ENCODE measurements around the gene PROM1.

The PROM1 gene, protein sequence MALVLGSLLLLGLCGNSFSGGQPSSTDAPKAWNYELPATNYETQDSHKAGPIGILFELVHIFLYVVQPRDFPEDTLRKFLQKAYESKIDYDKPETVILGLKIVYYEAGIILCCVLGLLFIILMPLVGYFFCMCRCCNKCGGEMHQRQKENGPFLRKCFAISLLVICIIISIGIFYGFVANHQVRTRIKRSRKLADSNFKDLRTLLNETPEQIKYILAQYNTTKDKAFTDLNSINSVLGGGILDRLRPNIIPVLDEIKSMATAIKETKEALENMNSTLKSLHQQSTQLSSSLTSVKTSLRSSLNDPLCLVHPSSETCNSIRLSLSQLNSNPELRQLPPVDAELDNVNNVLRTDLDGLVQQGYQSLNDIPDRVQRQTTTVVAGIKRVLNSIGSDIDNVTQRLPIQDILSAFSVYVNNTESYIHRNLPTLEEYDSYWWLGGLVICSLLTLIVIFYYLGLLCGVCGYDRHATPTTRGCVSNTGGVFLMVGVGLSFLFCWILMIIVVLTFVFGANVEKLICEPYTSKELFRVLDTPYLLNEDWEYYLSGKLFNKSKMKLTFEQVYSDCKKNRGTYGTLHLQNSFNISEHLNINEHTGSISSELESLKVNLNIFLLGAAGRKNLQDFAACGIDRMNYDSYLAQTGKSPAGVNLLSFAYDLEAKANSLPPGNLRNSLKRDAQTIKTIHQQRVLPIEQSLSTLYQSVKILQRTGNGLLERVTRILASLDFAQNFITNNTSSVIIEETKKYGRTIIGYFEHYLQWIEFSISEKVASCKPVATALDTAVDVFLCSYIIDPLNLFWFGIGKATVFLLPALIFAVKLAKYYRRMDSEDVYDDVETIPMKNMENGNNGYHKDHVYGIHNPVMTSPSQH

DNA sequence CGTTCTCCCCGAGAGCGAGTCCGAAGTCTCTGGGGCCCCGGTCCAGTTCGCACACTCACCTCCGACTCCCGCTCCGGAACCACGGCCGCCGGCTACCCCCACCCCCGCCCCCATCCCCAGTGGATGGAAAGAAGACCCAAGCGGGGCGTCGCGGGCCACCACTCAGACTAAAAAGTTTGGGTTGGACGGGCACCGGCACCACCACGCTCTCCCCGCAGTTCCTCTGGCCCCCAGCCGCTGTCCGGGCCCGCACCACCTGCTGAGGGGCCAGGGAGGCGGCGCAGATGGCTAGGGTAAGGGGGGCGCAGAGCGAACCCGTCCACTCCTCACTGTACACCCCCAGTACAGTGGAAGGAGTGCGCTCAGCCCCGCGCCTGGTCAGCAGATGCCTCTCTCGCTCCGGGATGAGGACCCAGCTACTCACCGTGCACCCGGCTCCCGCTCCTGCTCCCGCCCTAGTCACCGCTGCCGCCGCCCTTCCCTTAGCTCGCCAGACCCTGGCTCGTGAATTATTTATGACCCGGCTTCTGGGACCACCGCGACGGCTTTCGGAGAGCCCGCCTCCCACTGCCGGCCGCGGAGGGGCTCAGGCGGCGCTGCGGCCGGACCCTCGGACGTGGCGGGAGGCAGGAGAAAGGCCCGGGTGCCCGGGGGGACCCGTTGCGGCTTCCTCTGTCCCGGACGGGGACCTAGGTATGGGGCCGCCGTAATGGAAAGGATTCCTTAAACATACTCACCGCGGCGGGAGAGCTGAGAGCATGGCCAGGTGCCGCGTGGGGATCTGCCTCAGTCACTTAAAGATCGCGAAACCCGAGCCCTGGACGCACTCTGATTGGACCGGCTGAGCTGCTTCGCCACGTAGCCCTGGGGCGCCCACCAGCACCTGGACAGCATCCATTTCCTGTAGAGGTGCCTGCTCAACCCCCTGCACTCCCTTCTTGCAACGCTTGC is at the start of gene PROM1:
PROM1 (minus strand) TSS at position 783 of the 951 bp plus-strand sequence. CDS start 8,117 bp downstream, outside the sequence.
- no peak for DNase-seq

DNA sequence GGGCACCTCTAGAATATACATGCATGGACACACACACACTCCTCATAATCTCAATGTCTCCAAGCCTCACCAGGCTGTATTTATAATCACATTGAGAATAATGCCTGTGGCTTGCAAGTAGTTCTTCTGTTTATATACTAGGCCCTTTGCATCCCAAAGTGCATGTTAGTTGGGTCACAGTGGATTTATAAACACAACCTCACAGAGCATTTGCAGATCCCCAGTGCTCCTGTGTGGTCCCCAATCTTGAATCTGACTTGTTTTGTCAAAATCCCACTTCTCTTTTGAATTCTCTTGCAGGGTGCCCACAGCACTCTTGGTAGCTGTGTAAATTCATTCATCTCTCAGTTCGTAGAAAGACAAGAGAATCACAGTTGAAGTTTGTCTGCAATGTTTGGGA is 49.6 kb upstream of the PROM1 start:
- DNase-seq = no peak

DNA sequence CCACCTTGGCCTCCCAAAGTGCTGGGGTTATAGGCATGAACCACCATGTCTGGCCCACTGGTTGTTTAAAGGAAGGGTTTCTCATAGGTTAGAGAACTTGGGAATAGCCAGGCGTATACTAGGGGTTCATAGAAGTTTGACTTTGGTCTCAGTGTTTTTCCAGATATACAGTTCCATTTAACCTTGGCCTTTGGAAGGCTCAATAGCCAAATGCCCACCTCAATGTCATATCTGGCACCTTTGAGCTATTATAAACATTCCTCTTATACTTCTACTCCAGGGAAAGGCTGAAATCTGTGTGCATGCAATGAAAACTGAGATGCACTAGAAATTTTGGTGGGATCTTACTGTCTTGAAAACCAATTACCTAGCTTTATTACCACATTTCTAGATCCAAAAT is 47.5 kb upstream of the PROM1 start:
- DNase-seq = no peak

DNA sequence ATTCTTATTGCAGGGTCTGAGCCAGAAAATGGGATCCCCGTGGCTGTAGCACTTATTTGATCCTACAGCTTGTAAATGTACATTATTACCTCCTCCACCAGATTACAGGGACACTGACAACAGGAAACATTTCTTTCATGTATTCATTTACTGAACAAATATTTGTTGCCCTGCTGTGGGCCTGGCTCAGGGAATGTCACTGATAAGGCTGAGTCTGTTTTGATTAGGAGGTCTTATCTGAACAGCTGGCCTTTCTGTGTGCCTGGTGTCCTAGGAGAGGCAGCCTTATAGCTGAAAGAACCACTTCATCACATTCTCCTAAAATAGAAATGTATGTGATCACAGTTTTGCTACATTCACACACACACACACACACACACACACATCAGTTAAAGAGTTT is 45.5 kb upstream of the PROM1 start:
- DNase-seq = no peak

DNA sequence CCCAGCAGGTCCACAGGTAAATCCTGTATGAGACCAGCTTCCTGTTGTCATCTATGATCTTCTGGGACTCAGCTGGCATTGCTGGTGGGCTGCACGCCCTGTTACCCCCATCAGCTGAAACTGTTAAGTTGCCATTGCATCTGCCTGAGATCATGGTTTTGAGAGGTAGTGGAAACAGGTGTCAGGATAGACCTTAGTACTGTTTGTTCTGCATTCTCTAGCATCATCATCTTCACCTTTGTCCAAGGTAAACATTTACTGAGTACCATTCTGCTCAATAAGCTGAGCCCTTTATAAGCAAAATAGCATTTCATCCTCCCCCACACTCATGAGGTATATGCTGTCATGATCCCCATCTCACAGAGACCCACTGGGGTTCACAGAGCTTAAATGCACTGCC is 42.9 kb upstream of the PROM1 start:
- DNase-seq = no peak

DNA sequence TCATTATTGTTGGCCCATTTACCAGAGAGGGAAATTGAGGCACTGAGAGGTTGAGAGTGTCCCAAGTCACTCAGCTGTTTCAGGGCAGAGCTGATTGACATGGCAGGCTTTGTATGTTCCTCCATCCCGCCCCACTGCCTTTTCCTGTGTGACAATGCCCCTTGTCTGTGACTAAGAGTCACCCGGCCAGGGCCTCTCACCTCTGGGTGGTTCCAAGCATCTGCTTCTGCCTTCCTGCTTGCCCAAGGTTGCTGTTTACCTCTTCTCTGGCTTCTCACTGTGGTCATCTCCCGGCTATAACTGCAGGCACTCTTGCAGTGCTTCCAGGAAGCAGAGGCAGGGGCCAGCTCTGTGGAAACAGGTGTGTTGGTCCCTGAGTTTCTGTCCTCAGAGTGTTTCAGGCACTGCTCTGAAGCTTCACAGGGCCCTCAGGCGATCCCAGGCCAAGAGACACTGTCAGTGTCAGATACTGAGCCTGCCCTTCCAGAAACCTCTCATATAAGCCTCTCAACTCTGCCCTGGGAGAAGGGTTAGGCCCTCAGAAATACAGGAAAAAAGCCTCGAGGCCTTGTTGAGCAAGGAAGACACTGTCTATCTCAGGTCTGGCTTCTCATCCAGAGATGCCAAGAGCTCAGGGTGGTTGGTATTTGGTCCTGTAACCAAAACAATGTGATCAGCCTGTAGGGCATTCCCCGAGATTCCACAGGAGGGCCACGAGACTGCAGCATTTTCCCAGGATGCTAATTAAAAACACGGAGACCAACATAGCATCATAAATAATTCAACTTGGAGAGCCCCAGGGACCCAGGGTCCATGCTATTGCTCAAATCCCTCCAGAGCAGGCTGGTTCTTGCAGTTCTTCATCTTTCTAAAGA is 42.0 kb upstream of the PROM1 start:
- no peak for DNase-seq

DNA sequence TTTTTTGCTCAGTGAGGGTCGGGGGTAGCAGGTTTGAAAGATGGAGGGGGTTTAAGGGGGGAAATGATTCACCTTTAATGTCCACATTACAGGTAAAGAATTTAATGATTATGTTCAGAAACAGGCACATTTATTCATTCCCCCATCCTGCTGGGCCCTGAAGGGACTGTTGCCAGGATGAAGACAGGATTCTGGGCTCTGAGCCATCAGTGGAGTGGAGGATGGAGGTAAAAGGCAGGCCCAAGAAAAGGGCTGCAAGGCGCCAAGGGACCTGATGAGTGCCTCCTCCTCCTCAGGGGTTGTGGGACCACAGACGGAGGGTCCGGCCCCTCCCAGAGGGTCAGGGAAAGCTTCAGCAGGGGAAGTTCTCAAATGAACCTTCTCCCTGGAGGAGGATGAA is 40.4 kb upstream of the PROM1 start:
- DNase-seq = no peak

DNA sequence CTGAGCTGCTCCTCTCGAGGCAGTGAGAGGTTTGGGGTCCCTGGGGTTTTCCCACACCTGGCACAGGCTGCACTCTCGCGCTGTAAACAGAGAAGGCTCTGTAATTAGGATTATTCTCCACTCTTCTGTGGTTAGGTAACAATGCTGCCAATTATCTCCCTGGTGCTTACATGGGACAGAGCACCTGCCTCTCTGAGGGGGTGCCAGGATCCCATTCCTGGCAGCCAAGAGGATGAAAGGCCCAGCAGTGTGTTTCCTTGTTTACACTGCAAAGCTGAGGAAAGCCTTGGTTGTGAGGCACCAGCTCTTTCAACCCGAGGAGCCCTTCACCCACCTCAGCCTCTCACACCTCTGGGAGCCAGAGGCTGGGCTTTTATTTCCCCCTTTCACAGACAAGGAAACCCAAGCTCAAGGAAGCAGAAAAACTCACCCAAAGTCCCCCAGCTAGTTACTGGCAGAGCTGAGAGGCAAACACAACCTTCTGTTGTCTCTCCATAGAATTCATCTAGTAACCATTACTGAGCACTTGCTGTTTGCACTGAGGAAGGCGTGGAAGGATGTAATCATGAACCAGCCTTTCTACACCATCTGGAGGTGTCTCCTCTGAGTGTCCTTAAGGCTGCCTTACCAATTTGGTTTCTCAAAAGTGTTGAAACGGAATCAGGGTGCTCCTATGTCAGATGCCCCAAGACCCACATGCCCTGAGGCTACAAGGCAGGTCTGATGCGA is 39.7 kb upstream of the PROM1 start:
- DNase-seq = no peak

DNA sequence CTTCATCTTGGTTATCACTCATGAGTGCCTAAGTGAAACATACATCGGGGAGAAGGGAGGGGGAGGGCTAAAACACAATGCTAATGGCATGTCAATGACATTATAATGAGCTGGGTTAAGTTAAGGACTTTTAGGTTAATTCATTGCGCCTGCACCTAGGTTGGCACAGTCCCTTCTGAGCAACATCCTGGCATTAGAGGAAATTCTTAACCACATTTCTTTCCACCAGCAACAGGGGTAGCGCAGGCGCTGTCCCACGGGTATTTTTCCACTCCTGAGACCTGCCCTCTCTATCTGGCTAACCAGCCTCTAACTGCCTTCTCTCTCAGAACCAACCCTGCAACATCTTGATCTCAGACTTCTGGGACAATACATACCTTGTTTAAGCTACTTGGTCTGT is 39.0 kb upstream of the PROM1 start:
- no peak for DNase-seq

DNA sequence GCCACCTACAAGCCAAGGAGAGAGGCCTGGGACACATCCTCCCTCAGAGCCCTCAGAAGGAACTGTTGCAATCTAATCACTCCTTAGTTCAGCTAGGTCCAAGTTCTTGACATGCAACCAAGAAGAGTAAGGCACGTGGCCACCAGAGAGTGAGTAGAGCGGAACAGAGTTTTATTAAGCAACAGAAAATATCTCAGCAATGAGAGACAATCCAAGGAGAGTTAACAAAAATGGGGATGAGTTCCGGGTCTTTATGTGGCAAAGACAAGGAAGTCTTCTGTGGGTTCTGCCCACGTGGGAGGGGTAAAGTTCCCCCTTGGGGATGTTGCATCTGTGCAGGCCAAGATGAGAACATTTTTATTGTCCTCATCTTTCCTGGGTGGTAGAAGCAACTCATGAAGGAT is 38.5 kb upstream of the PROM1 start:
- DNase-seq = no peak

DNA sequence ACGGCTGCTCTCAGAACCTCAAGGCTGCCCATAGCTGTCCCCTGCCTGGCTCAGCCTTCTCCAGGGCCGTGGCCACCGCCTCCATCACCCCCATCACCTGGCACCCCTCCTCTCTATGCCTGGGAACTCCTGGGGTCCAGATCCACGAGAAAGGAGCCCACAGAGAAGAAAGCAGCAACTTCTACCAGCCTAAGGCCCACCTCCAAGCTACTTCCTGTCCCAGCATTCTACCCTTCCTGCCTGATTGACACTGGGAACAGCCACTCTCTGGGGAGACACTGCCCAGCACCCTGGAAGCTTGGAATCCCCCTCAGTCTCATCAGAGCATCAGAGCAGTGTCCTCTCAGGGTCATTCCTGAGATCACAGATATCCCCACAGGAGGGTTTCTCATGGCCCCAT is 36.9 kb upstream of the PROM1 start:
- no peak for DNase-seq

DNA sequence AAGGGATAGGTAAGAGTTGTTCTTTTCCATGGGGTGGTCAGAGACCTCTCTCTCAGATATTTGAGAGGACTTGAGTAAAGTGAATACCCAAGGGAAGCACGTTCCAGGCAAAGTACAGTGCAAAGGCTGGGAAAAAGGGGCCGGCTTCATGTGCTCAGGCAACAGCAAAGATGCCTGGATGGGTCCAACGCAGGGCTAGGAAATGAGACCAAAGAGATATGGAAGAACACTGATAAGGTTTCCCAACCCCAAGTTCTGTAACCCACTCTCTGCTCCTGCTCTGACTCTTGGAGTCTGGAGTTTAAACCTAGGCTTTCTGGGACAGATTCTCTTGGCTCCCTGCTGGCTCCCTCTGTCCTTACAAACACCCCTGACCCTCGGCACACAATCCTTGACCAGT is 36.2 kb upstream of the PROM1 start:
- no peak for DNase-seq

DNA sequence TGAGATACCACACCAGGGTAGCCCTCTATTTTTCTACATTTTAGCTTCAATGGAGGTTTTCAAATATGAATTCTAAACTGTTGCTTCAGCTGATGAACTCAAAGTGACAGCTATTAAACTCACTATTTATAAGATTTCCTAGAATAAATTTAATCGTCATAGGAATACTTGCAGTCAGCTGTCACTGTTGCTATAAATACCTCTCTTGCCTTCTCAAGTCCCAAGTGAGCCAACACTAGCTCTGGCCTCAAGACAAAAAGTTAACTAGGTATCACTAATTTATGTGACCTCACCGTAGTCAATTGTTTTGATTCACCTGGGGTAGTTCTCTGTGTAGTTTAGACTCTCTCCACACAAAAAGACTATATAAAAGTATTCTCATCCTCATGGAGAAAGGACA is 34.3 kb upstream of the PROM1 start:
- no peak for DNase-seq

DNA sequence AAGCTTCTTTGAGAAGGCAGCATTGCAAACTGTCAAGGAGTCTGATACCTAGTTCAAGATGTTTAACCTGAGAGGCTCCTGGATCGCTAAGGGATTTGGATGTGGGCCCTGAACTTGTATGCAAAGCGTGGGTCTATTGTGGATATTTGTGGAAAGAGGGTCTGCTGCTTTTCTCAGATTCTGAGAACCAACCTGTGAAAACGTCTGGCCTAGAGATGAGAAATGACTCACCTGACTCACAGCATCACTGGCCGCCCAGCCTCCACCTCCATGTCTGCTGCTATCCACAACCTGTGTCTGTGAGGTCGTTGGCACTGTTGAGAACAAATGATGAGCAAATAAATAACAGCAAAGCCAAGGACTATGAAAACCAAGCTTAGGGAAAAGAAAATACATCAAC is 33.3 kb upstream of the PROM1 start:
- DNase-seq = no peak

DNA sequence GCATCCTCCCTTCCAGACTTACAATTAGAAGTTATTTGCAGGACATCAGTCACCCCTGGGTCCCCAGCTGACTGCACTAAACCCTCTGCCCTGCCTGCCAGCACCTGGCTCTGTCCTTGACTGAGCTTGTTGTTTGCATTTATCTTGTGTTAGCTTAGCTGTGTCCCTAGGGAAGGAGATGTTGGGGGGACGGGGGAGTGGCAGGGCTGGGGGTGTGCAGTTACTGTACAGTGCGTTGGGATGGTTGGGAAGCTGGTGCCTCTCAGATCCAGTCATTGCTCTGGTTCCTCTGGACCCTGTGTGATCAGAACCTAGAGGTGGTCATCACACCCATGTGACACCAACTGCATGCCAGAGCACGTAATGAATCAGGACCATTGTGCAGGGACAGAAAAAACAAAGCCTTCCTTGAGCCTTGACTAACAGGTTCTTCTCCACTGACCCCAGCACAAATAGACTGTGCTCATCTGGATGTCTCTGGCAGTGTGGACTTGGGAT is 32.7 kb upstream of the PROM1 start:
- no peak for DNase-seq

DNA sequence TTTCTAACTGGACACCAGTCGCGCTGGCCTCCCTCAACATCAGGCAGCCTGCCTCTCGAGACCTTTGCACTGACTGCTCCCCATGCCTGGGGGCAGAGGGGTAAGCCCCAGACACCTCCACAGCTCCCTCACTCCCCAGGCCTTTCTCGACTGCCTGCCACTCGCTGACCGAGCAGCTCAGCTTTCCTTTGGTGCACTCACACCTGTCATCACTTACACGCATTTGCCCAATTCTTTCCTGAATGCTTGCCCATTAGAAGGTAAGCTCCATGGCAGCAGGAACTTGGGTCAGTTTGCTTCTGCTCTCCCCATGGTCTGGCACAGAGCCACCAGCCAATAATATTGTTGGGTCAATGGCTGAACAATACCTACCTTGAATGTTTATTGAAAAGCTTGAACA is 32.2 kb upstream of the PROM1 start:
- DNase-seq = no peak

DNA sequence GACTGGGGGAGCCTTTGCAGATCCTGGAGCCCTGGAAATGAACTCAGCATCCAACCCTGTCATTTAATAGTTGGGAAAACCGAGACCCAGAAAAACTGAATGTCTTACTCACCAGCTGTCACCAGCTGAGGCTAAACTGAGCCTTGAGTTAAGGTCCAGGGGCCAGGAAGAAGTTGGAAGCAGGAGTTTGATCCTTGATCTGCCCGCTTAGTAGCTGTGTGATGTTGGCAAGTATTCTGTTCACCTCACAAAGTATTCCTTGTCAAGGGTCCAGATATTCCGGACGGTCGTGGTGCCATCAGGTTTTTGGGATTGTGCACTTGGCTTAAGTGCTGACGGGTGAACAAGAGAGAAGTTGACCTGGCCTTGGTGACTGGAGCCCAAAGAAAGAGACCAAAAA is 30.7 kb upstream of the PROM1 start:
- DNase-seq = no peak

DNA sequence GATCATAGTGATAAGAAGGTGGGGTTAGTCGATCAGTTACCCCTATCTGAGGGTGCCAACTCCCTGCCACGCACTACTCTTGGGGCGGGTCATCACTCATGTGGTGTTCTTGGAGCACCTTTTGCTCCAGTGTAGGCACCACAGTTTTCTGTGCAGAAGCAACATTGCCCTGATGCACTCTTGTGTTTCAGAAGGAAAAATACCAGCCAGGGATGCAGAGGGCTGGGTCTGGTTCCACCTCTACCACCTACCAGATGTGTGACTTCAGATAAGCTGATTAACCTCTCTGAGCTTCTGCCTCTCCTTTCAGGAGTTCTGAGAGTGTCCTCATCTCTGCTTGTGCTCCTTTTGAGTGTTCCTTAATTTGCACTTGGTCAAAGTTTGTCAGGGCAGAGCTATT is 29.9 kb upstream of the PROM1 start:
- DNase-seq = no peak

DNA sequence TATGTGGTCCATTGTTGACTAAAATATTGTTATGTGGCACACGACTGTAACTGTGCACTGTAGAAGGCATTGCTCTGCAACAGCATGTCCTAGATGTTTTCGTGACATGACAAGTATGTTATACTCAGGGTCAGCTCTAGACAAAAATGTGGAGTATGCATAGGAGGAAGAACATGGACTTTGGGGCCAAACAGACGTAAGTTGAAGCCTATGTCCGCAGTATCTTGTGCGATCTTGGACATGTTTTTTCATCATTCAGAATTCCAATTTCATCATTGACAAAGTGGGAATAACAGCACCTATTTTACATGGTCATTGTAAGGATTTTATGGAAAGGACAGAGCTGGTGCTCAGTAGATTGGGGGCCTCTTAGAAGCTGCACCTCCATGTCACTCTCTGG is 27.7 kb upstream of the PROM1 start:
- DNase-seq = no peak

DNA sequence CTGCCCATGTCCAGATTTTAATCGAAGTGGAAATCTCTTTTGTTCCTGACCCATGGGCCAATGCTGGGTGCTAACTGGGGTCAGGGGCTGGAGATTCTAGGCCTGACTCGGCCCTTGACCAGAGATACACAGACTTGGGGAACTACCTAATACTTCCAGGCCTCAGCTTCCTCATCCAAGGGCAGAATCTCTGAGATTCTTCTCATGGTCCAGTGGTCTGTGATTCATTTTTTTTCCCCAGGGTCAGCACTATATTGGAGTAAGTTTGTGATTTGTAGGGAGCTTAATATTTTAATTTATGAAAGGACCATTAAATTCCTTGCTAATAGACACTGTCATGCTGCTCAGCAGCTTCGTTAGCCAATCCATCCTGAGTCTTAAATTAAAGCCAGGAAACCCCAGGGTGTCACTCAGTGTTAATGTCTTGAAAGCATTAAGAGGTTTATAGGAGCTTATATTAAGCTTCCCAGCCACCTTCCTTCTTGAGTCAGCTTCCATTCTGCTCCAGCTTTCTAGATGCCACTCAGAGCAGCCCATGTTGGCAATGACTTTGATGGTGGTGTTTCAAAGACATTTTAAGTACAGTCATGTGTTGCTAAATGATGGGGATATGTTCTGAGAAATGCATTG is 27.0 kb upstream of the PROM1 start:
- DNase-seq = no peak

DNA sequence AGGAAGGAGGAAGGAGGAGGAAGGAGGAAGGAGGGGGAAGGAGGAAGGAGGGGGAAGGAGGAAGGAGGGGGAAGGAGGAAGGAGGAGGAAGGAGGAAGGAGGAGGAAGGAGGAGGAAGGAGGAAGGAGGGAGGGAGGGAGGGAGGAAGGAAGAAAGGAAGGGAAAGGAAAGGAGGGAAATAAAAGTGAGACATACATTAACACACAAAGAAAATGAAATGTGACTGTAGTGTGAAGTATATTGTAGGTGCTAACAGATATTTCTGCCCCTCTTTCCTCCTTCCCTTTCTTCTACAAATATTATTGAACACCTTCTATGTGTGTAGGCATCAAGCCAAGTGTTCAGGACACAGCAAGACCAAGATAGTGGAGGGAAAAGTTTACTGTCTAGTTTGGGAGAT is 26.4 kb upstream of the PROM1 start:
- DNase-seq = no peak
